Epithelial cell of esophagus (primary cell): ENCODE data around the gene STRIP1.

Source experiments
- DNase-seq: peaks from one replicate; pipeline ENCODE4 v3.0.0; 2010; ENCODE audit warnings: low read depth
- H3K4me3 ChIP-seq: 2 replicates; pipeline ENCODE4 v1.5.1; 2011; ENCODE audit warnings: mild to moderate bottlenecking, low read length, control low read depth
- TF ChIP-seq, protein P1 (sequence below): IDR thresholded peaks from 2 replicates; pipeline ENCODE4 v1.5.1; 2011; ENCODE audit warnings: low read depth, mild to moderate bottlenecking, low read length, control low read depth, inconsistent platforms; ENCODE audit not compliant: insufficient read depth; ENCODE audit errors: missing control alignments

STRIP1 gene

DNA sequence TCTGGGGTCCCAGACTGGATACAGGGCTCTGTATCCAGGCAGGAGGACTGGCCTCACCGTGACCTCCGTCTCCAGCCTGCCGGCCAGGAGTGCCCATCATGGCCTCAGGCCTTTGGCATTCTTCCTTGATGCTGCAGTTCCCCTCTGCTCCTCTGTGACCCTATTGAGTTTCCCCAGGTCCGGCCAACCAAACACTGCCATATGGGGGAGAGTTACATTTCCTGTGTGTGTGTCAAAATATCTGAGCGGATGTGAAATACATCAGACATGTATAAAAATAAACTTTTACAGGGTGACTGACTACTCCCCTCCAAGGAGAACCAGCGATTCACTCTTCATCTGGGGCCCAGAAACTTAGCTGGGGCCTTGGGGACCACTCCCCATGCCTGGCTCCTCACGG, 67.7 kb downstream of the STRIP1 start:
- TF ChIP-seq, protein P1, sequence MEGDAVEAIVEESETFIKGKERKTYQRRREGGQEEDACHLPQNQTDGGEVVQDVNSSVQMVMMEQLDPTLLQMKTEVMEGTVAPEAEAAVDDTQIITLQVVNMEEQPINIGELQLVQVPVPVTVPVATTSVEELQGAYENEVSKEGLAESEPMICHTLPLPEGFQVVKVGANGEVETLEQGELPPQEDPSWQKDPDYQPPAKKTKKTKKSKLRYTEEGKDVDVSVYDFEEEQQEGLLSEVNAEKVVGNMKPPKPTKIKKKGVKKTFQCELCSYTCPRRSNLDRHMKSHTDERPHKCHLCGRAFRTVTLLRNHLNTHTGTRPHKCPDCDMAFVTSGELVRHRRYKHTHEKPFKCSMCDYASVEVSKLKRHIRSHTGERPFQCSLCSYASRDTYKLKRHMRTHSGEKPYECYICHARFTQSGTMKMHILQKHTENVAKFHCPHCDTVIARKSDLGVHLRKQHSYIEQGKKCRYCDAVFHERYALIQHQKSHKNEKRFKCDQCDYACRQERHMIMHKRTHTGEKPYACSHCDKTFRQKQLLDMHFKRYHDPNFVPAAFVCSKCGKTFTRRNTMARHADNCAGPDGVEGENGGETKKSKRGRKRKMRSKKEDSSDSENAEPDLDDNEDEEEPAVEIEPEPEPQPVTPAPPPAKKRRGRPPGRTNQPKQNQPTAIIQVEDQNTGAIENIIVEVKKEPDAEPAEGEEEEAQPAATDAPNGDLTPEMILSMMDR, result no peak
- no peak overlapping the region for H3K4me3 ChIP-seq
- no peak for DNase-seq
